Lower lobe of right lung (tissue), 2 donors: ENCODE data around the gene ORC3. TPM values are rescaled to one million over a fixed set of nuclear protein-coding genes. Genes with fewer than 3 reads are reported as not detected.

Experiments used
- ATAC-seq, 2 donors: fragments of 200-7000 bp; cut with Tn5 transposase; one replicate each; pipeline ENCODE4 v1.9.1; 2020 to 2022; ENCODE audit warnings: mild to moderate bottlenecking in 2 of 2, moderate library complexity in 2 of 2
- DNase-seq: peaks from one replicate; pipeline ENCODE4 v3.0.0-alpha.2; 2020
- H3K27ac ChIP-seq: fragments of 200-600 bp; one replicate; pipeline ENCODE4 v1.8.0; 2022
- H3K27me3 ChIP-seq: fragments of 200-600 bp; one replicate; pipeline ENCODE4 v1.8.0; 2022; ENCODE audit warnings: low read depth
- H3K36me3 ChIP-seq: fragments of 200-600 bp; one replicate; pipeline ENCODE4 v1.8.0; 2022; ENCODE audit warnings: mild to moderate bottlenecking
- H3K4me1 ChIP-seq: fragments of 200-600 bp; one replicate; pipeline ENCODE4 v1.8.0; 2022
- H3K4me3 ChIP-seq: fragments of 200-600 bp; one replicate; pipeline ENCODE4 v1.8.0; 2022; ENCODE audit warnings: mild to moderate bottlenecking
- H3K9me3 ChIP-seq: fragments of 200-600 bp; one replicate; pipeline ENCODE4 v1.8.0; 2022
- intact Hi-C: fragments of 100-400 bp; cut with DNase I; formaldehyde crosslinking; loops from one replicate; pipeline ENCODE4 v1.11.0; 2022
- total RNA-seq: library from RNA; stranded (reverse); fragmentation: NEBNext Ultra II Directional; extraction: Animal tissue kit (Norgen Biotek cat#: 25700); gene quantifications from one replicate; pipeline ENCODE4 v1.2.1, GENCODE V29; 2021
- TF ChIP-seq, protein P1 (sequence below): fragments of 200-600 bp; IDR thresholded peaks from one replicate; pipeline ENCODE4 v1.8.0; 2022; ENCODE audit warnings: antibody characterized with exemption, mild to moderate bottlenecking
- donor health status: DM: no; HTN: yes; CAD: no; lungs with severe emphysema.

ORC3 gene
- total RNA-seq, 1 donor from 2014 or later = 16.6 TPM

DNA sequence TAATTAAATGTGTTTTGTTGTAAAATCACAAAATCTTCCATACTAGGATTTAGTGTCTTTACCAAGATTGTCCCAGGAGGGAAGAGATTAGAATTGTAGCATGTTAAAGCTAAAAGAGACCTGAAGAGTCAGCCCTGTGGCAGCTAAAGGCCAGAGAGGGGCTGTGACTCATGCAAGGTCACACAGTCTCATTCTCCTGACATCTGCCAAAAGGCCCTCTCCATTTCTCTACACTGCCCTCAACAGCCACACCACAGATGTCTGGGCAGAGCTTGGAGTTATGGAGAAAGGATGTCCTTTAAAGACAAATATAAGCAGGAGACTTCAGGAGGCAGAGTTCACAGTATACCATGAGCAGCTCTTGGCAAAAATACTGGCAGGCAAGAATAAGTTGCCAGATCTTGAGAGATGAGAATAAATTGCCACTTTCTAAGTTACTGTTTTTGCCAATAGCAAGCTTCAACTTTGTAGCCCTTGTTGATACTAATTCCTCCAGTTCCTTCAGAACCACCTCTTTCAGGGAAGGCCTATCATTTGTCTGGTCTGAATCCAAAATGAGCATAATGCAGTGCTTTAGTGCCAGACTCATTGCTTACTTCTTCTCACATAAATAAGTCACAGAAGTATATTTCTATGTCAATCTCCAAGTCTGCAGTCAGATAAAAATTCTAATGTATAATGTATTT, 70.4 kb downstream of the ORC3 start:
- intact Hi-C loops = no loop called here
- Histone ChIP-seq H3K27ac (no peak overlapping the region), H3K27me3 (no peaks in the 10 kb centered on the region), H3K9me3 (no peaks in the 10 kb centered on the region), H3K36me3 (peaks cover 10% of the 10 kb centered on the region), H3K4me1 (peaks cover 6% of the 10 kb centered on the region), H3K4me3 (no peak overlapping the region)
- TF ChIP-seq, protein P1, sequence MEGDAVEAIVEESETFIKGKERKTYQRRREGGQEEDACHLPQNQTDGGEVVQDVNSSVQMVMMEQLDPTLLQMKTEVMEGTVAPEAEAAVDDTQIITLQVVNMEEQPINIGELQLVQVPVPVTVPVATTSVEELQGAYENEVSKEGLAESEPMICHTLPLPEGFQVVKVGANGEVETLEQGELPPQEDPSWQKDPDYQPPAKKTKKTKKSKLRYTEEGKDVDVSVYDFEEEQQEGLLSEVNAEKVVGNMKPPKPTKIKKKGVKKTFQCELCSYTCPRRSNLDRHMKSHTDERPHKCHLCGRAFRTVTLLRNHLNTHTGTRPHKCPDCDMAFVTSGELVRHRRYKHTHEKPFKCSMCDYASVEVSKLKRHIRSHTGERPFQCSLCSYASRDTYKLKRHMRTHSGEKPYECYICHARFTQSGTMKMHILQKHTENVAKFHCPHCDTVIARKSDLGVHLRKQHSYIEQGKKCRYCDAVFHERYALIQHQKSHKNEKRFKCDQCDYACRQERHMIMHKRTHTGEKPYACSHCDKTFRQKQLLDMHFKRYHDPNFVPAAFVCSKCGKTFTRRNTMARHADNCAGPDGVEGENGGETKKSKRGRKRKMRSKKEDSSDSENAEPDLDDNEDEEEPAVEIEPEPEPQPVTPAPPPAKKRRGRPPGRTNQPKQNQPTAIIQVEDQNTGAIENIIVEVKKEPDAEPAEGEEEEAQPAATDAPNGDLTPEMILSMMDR = no peak
- DNase-seq (no peak), ATAC-seq (peak; percentile 37 to 44)

DNA sequence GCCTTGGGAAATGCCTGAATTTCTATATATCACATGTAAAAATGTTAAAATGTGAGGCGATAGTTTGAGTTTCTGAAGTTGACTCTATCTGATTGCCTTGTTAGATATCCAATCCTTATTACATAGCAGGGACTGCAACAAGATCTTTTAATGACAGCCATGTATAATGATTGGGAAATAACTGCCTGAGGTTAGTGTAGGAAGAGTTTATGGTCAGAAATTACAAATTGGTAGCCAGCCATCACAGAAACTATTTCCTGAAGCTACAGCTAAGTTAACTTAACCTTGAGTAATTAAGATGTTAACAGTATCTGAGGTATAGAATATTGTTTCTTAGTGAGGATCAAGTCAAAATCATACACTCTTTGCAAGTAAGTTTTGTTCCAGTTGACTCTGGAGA, 71.1 kb downstream of the ORC3 start:
- Histone ChIP-seq H3K27me3 (no peaks in the 10 kb centered on the region), H3K4me3 (no peak overlapping the region), H3K4me1 (peaks cover 6% of the 10 kb centered on the region), H3K27ac (no peak overlapping the region), H3K36me3 (peaks cover 10% of the 10 kb centered on the region), H3K9me3 (no peaks in the 10 kb centered on the region)
- DNase-seq (no peak), ATAC-seq (no peak)
- intact Hi-C loops = no loop called here
- TF ChIP-seq, protein P1 = no peak

DNA sequence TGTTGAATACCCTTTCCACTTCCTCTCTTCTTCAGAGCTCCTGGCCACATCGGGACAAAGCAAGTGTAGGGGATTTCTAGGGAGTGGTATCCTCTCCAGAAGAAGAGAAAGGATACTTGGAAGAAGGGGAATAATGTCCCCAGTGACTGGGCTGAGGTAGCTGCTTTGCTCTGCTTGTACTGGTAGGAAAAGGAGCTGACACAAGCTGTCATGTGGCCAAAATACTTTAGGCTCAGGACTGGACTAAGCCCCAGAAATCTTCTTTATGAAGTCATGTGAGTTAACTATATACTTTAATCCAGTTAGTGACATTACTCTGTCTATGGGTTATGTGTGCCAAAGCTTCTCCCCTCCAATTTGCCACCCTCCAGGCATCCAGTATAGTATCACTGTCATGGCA, 71.6 kb downstream of the ORC3 start:
- TF ChIP-seq, protein P1 = no peak
- Histone ChIP-seq H3K9me3 (no peaks in the 10 kb centered on the region), H3K36me3 (peaks cover 10% of the 10 kb centered on the region), H3K27me3 (no peaks in the 10 kb centered on the region), H3K4me1 (peaks cover 6% of the 10 kb centered on the region), H3K27ac (no peak overlapping the region), H3K4me3 (no peak overlapping the region)
- DNase-seq (no peak), ATAC-seq (no peak)
- intact Hi-C loops = no loop called here

DNA sequence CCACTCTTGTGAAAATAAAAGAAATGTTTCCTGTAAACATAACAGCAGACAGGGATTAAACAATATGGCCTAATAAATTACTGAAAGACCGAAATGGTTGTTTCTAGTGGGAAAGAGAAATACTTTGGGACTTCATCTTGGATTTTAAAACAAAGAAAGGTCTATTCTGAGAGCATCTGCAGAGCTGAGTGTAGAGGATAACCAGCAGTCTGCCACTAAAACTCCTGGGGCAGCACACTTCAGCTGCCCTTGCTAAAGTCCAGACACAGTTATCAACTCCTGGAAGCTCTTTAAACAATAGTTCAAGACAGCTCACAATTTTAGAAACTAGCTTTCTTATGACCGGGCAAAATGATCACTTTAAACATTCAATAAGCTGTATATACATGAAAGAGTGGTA, 73.5 kb downstream of the ORC3 start:
- Histone ChIP-seq H3K4me1 (peaks cover 6% of the 10 kb centered on the region), H3K4me3 (no peak overlapping the region), H3K27me3 (no peaks in the 10 kb centered on the region), H3K9me3 (no peaks in the 10 kb centered on the region), H3K27ac (no peak overlapping the region), H3K36me3 (peaks cover 7% of the 10 kb centered on the region)
- no peak for ATAC-seq
- TF ChIP-seq, protein P1 = no peak
- intact Hi-C loops = no loop called here
- no peak for DNase-seq

DNA sequence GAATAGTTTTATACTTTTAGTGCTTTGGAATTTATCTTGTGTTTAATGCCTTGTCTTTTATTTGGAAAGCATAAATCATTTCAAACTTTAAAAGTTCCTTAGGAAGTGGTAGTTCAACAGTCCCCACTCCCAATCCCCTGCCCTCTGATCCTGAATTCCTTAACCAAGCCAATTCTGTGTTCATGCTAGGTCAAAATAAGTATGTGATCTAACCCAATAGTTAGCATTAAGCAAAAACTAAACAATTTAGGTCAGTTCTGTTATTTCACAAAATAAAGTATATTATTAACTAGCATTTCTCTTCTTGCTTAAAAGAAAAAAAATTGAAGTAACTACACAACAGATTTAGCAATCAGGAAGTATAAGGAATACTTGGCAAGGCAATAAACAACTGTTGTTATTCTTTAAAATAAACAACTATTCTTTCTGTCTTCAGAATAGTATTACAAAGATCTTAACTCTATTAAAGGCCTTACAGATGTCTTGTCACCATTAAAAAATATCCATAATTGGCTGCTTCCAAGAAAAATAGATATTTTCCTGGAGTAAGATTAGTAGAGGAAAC, 75.1 kb downstream of the ORC3 start:
- peaks cover 6% of the 10 kb centered on the region for H3K4me1 ChIP-seq
- TF ChIP-seq, protein P1 = no peak
- H3K4me3 ChIP-seq = no peak overlapping the region
- no peak for ATAC-seq
- intact Hi-C loops = no loop called here
- H3K27ac ChIP-seq = no peak overlapping the region
- peaks cover 7% of the 10 kb centered on the region for H3K36me3 ChIP-seq
- no peaks in the 10 kb centered on the region for H3K27me3 ChIP-seq
- no peak for DNase-seq
- H3K9me3 ChIP-seq = no peaks in the 10 kb centered on the region
